ENCODE data around the gene B4GAT1. TPM values are rescaled to one million over a fixed set of nuclear protein-coding genes. Genes with fewer than 3 reads are reported as not detected.

Gene B4GAT1
- total and polyA plus RNA-seq, 2 of the 13 experiments (the other 11 are each of a cell fraction or from before 2014, with no cell fraction given) = 40.4 to 109 TPM

DNA sequence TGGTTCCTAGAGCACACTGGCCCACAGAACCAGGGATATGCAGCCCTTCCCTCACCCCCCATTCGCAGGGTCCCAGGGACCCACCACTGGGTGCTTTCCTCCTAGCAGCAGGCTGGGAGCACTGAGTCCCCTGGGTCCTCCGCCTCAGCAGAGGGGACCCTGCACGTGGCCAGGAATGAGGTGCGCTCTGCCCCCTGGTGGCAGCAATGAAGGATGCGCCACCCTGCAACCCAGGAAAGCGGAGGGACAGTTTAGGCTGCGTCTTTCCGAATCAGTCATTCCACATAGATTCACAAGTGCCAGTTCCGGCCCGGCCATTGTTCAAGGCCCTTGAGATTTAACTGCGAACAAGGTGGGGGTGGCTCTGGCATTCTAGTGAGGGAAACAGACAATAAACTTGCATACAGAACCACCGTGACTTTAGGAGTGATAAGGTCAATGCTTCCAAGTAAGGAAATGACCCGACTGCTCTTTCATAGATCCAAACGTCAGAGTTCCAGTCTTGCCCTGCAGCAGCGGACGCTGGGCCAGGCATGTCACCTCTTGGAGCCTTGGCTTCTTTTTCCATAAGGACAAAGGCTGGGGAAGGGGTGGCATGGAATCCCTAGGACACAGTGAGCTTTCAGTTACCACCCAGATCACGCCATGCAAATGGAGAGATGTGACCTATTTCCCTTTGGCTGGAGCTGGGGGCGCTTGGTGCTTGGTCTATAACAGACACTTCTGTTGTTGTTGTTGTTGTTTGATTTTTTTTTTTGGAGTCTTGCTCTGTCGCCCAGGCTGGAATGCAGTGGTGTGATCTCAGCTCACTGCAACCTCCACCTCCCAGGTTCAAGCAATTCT, 18.9 kb downstream of the B4GAT1 start (continued):
- no peak; the same call in 1 of the 2 replicates for TF ChIP-seq ATF7-NPFF (CRISPR knock-in tag; IDR thresholded peaks at IDR 0.05; ENCODE audit: low read depth)
- TF ChIP-seq SIX4 (CRISPR knock-in tag; IDR thresholded peaks at IDR 0.05) = no peak
- no peak for TF ChIP-seq SMAD9 (CRISPR knock-in tag; IDR thresholded peaks at IDR 0.05)
- TF ChIP-seq POLR2G (IDR thresholded peaks at IDR 0.05; ENCODE audit: low read depth, low read length) = 0 out of 2 replicates have a peak, but pooled peaks have one; percentile 33
- TF ChIP-seq, protein P1, sequence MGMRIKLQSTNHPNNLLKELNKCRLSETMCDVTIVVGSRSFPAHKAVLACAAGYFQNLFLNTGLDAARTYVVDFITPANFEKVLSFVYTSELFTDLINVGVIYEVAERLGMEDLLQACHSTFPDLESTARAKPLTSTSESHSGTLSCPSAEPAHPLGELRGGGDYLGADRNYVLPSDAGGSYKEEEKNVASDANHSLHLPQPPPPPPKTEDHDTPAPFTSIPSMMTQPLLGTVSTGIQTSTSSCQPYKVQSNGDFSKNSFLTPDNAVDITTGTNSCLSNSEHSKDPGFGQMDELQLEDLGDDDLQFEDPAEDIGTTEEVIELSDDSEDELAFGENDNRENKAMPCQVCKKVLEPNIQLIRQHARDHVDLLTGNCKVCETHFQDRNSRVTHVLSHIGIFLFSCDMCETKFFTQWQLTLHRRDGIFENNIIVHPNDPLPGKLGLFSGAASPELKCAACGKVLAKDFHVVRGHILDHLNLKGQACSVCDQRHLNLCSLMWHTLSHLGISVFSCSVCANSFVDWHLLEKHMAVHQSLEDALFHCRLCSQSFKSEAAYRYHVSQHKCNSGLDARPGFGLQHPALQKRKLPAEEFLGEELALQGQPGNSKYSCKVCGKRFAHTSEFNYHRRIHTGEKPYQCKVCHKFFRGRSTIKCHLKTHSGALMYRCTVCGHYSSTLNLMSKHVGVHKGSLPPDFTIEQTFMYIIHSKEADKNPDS (CRISPR knock-in tag; IDR thresholded peaks at IDR 0.05) = no peak
- TF ChIP-seq, protein P2, sequence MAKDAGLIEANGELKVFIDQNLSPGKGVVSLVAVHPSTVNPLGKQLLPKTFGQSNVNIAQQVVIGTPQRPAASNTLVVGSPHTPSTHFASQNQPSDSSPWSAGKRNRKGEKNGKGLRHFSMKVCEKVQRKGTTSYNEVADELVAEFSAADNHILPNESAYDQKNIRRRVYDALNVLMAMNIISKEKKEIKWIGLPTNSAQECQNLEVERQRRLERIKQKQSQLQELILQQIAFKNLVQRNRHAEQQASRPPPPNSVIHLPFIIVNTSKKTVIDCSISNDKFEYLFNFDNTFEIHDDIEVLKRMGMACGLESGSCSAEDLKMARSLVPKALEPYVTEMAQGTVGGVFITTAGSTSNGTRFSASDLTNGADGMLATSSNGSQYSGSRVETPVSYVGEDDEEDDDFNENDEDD (CRISPR knock-in tag; IDR thresholded peaks at IDR 0.05; ENCODE audit: borderline replicate concordance) = peak; percentile 94; the same call in 1 of the 2 replicates
- no peak for TF ChIP-seq MAFF (IDR thresholded peaks at IDR 0.05; ENCODE audit: low read depth, low read length)
- TF ChIP-seq ASH2L (IDR thresholded peaks at IDR 0.05; ENCODE audit: insufficient read length, low read depth, low read length) = peak; percentile 28
- TF ChIP-seq, protein P3, sequence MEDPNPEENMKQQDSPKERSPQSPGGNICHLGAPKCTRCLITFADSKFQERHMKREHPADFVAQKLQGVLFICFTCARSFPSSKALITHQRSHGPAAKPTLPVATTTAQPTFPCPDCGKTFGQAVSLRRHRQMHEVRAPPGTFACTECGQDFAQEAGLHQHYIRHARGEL (CRISPR knock-in tag; IDR thresholded peaks at IDR 0.05) = no peak
- TF ChIP-seq ARNT (IDR thresholded peaks at IDR 0.05) = no peak
- TF ChIP-seq ZFP62 (CRISPR knock-in tag; IDR thresholded peaks at IDR 0.05) = no peak
- no peak for TF ChIP-seq ZNF816 (CRISPR knock-in tag; IDR thresholded peaks at IDR 0.05; ENCODE audit: borderline replicate concordance)
- TF ChIP-seq CEBPG (CRISPR knock-in tag; IDR thresholded peaks at IDR 0.05) = peak; percentile 39; the same call in 1 of the 2 replicates
- peak; percentile 21; the same call in 1 of the 2 replicates for TF ChIP-seq HES4 (CRISPR knock-in tag; IDR thresholded peaks at IDR 0.05; ENCODE audit: borderline replicate concordance)
- TF ChIP-seq, protein P4, sequence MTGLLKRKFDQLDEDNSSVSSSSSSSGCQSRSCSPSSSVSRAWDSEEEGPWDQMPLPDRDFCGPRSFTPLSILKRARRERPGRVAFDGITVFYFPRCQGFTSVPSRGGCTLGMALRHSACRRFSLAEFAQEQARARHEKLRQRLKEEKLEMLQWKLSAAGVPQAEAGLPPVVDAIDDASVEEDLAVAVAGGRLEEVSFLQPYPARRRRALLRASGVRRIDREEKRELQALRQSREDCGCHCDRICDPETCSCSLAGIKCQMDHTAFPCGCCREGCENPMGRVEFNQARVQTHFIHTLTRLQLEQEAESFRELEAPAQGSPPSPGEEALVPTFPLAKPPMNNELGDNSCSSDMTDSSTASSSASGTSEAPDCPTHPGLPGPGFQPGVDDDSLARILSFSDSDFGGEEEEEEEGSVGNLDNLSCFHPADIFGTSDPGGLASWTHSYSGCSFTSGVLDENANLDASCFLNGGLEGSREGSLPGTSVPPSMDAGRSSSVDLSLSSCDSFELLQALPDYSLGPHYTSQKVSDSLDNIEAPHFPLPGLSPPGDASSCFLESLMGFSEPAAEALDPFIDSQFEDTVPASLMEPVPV (CRISPR knock-in tag; IDR thresholded peaks at IDR 0.05) = no peak
- TF ChIP-seq MTF1 (CRISPR knock-in tag; IDR thresholded peaks at IDR 0.05) = no peak
- TF ChIP-seq IKZF4 (CRISPR knock-in tag; IDR thresholded peaks at IDR 0.05; ENCODE audit: borderline replicate concordance, low read depth, not compliant biosample characterization) = no peak
- TF ChIP-seq, protein P5, sequence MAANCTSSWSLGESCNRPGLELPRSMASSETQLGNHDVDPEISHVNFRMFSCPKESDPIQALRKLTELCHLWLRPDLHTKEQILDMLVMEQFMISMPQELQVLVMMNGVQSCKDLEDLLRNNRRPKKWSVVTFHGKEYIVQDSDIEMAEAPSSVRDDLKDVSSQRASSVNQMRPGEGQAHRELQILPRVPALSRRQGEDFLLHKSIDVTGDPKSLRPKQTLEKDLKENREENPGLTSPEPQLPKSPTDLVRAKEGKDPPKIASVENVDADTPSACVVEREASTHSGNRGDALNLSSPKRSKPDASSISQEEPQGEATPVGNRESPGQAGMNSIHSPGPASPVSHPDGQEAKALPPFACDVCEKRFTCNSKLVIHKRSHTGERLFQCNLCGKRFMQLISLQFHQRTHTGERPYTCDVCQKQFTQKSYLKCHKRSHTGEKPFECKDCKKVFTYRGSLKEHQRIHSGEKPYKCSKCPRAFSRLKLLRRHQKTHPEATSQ (CRISPR knock-in tag; IDR thresholded peaks at IDR 0.05; ENCODE audit: borderline replicate concordance) = peak; percentile 82; the same call in 1 of the 2 replicates
- TF ChIP-seq, protein P6, sequence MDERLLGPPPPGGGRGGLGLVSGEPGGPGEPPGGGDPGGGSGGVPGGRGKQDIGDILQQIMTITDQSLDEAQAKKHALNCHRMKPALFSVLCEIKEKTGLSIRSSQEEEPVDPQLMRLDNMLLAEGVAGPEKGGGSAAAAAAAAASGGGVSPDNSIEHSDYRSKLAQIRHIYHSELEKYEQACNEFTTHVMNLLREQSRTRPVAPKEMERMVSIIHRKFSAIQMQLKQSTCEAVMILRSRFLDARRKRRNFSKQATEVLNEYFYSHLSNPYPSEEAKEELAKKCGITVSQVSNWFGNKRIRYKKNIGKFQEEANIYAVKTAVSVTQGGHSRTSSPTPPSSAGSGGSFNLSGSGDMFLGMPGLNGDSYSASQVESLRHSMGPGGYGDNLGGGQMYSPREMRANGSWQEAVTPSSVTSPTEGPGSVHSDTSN (CRISPR knock-in tag; IDR thresholded peaks at IDR 0.05) = no peak
- TF ChIP-seq RFX1 (IDR thresholded peaks at IDR 0.05) = no peak
